MCF 10A (cell line): ENCODE data around the gene GNL1. TPM values are rescaled to one million over a fixed set of nuclear protein-coding genes. Genes with fewer than 3 reads are reported as not detected.

Experiments
- BruUV-seq: library from RNA; stranded (reverse); fragments of 400-500 nt; replicated peaks from 2 replicates; lab custom pipeline; 2021; lab: Mats Ljungman, UMichigan
- CTCF ChIA-PET: fragments of 300-600 bp; sonication (Branson Sonifier 250); formaldehyde crosslinking; extraction: SDS; loops from one replicate; lab custom pipeline; 2021; ENCODE audit warnings: antibody characterized with exemption, inconsistent platforms; lab: Yijun Ruan, JAX
- POLR2A ChIA-PET: fragments of 300-600, 350-650 bp; sonication (Branson Sonifier 250); formaldehyde crosslinking; extraction: SDS; loops from one replicate; lab custom pipeline; 2020; ENCODE audit warnings: antibody characterized with exemption, inconsistent platforms; lab: Yijun Ruan, JAX
- DNase-seq: peaks from one replicate; pipeline ENCODE4 v3.0.0-alpha.2; 2018; ENCODE audit not compliant: unreplicated experiment
- H3K27ac Mint-ChIP-seq: one replicate; pipeline ENCODE4 v1.8.0; 2022; ENCODE audit warnings: mild to moderate bottlenecking, low read depth, mixed read lengths; ENCODE audit not compliant: unreplicated experiment
- H3K27me3 Mint-ChIP-seq: one replicate; pipeline ENCODE4 v1.8.0; 2022; ENCODE audit warnings: mixed read lengths; ENCODE audit not compliant: insufficient read depth, unreplicated experiment
- H3K36me3 Mint-ChIP-seq: one replicate; pipeline ENCODE4 v1.8.0; 2022; ENCODE audit warnings: mild to moderate bottlenecking, moderate library complexity, mixed read lengths; ENCODE audit not compliant: insufficient read depth, unreplicated experiment
- H3K4me1 Mint-ChIP-seq: one replicate; pipeline ENCODE4 v1.8.0; 2022; ENCODE audit warnings: mixed read lengths; ENCODE audit not compliant: insufficient read depth, unreplicated experiment
- H3K4me3 Mint-ChIP-seq: one replicate; pipeline ENCODE4 v1.8.0; 2022; ENCODE audit warnings: mild to moderate bottlenecking, moderate library complexity, mixed read lengths; ENCODE audit not compliant: unreplicated experiment
- H3K9me3 Mint-ChIP-seq: one replicate; pipeline ENCODE4 v1.8.0; 2022; ENCODE audit warnings: mixed read lengths; ENCODE audit not compliant: unreplicated experiment
- intact Hi-C: fragments of 100-400 bp; cut with micrococcal nuclease; formaldehyde crosslinking; loops from 2 replicates; pipeline ENCODE4 v1.14.1; 2022
- total RNA-seq: library from RNA; stranded (reverse); gene quantifications from 2 replicates; pipeline ENCODE4 v1.2.3, GENCODE V29; 2022
- TF ChIP-seq, protein P1 (sequence below): fragments of 200-600 bp; IDR thresholded peaks from one replicate; pipeline ENCODE4 v1.8.0; 2022; ENCODE audit warnings: antibody characterized with exemption, mild to moderate bottlenecking; ENCODE audit not compliant: unreplicated experiment

Gene GNL1
- total RNA-seq, 1 experiment from 2014 or later: 76.8 TPM

DNA sequence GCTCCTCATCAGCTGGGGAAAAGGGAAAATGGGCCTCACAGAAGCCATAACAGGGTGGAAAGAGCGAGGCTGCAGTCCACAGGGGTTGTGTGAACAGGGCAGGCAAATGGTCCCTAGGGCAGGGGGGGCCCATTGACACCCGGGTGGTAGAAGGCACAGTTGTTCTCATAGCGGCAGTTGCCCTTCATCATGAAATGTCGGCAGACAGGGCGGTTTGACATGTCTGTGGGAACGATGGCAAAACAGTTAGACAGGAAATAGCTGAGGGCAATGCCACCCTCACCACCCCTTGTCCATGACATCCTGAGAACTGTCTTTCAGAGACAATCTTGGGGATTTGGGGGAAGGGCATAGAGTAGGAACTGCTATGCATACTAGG is 45.1 kb upstream of the GNL1 start:
- BruUV-seq: no TSS peak
- Mint-ChIP-seq H3K27me3 (no peaks in the 10 kb centered on the region), H3K4me1 (no peaks in the 10 kb centered on the region), H3K27ac (no peak overlapping the region), H3K36me3 (peaks cover 94% of the 10 kb centered on the region), H3K4me3 (no peak overlapping the region), H3K9me3 (no peaks in the 10 kb centered on the region)
- DNase-seq: no peak
- CTCF ChIA-PET: interaction anchor here (2.4 kb wide), 1 partner anchor 11 kb away, joined by 8 read pairs; no protein-coding TSS in a partner anchor
- intact Hi-C loops: no loop called here
- TF ChIP-seq, protein P1, sequence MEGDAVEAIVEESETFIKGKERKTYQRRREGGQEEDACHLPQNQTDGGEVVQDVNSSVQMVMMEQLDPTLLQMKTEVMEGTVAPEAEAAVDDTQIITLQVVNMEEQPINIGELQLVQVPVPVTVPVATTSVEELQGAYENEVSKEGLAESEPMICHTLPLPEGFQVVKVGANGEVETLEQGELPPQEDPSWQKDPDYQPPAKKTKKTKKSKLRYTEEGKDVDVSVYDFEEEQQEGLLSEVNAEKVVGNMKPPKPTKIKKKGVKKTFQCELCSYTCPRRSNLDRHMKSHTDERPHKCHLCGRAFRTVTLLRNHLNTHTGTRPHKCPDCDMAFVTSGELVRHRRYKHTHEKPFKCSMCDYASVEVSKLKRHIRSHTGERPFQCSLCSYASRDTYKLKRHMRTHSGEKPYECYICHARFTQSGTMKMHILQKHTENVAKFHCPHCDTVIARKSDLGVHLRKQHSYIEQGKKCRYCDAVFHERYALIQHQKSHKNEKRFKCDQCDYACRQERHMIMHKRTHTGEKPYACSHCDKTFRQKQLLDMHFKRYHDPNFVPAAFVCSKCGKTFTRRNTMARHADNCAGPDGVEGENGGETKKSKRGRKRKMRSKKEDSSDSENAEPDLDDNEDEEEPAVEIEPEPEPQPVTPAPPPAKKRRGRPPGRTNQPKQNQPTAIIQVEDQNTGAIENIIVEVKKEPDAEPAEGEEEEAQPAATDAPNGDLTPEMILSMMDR: no peak
- POLR2A ChIA-PET: interaction anchor here (1.6 to 7.3 kb wide), 5 partner anchors 9 to 31 kb away, joined by 4 to 107 read pairs (median 11); no protein-coding TSS in a partner anchor

DNA sequence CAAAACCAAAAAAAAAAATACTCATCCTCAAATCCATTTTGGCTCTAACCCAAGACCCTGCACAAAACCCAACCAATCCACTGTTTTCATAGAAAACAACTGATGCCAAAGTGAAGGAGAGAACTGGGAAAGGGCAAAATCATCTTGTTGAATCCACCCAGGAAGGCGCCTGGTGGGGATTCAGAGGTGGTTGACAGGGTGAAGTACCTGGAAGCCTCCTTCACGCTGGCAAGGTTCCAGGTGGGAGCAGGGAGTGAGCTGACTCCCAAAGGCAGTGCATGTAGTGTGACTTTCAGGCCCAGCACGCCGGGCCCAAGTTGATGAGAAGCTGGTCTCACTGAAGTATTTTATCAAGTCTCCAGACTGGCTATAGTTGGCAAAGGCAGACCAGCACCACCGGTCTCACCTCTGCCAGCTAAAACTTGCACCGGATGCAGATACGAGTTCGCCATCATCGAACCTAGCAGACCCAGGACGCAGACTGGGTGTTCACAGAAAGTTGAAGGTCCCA is 44.2 kb upstream of the GNL1 start:
- H3K36me3 Mint-ChIP-seq: peaks cover 85% of the 10 kb centered on the region
- DNase-seq: peak; percentile 20
- ChIA-PET CTCF (interaction anchor here (0.6 to 2.4 kb wide), 3 partner anchors 12 to 172 kb away, joined by 3 to 8 read pairs (median 3); no protein-coding TSS in a partner anchor), POLR2A (interaction anchor here (0.7 to 7.3 kb wide), 7 partner anchors 10 to 115 kb away, joined by 3 to 107 read pairs (median 11); partner anchors contain the start of genes MRPS18B and PPP1R10)
- no peak overlapping the region for H3K27ac Mint-ChIP-seq
- intact Hi-C loops: no loop called here
- H3K9me3 Mint-ChIP-seq: no peaks in the 10 kb centered on the region
- TF ChIP-seq, protein P1: no peak
- BruUV-seq: TSS peak; percentile 9
- no peaks in the 10 kb centered on the region for H3K4me1 Mint-ChIP-seq
- H3K4me3 Mint-ChIP-seq: no peak overlapping the region
- H3K27me3 Mint-ChIP-seq: no peaks in the 10 kb centered on the region

DNA sequence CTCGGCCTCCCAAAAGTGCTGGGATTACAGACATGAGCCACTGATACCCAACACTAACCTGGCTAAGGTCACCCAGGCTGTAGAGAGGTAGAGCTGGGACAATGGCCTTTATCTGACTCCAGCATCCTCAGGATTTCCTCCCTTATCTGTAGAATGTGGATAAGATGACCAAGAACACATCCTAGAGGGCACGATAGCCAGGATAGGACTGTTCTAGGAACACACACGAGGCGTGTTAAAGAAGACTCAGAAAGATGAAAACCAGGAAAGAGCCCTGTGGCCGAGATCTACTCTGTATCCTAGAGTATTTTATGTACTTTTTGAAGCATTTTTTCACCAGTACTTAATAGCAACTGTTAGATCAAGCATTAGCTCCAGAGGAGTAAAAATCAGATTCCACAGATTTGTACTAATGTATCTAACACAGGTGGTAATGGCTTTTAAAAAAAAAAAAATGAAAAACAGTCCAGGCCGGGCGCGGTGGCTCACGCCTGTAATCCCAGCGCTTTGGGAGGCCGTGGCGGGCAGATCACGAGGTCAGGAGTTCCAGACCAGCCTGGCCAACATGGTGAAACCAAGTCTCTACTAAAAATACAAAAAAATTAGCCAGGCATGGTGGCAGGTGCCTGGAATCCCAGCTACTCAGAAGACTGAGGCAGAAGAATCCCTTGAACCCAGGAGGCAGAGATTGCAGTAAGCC is 43.5 kb upstream of the GNL1 start:
- Mint-ChIP-seq H3K4me1 (no peaks in the 10 kb centered on the region), H3K27ac (no peak overlapping the region), H3K4me3 (no peak overlapping the region), H3K9me3 (no peaks in the 10 kb centered on the region), H3K36me3 (peaks cover 80% of the 10 kb centered on the region), H3K27me3 (no peaks in the 10 kb centered on the region)
- TF ChIP-seq, protein P1: no peak
- intact Hi-C loops: no loop called here
- CTCF ChIA-PET: interaction anchor here (0.6 to 2.4 kb wide), 4 partner anchors 10 to 172 kb away, joined by 3 to 8 read pairs (median 4); no protein-coding TSS in a partner anchor
- POLR2A ChIA-PET: interaction anchor here (0.7 to 7.3 kb wide), 8 partner anchors 9 to 114 kb away, joined by 3 to 107 read pairs (median 4); partner anchors contain the start of genes MRPS18B and PPP1R10
- DNase-seq: peak; percentile 12
- no TSS peak for BruUV-seq

DNA sequence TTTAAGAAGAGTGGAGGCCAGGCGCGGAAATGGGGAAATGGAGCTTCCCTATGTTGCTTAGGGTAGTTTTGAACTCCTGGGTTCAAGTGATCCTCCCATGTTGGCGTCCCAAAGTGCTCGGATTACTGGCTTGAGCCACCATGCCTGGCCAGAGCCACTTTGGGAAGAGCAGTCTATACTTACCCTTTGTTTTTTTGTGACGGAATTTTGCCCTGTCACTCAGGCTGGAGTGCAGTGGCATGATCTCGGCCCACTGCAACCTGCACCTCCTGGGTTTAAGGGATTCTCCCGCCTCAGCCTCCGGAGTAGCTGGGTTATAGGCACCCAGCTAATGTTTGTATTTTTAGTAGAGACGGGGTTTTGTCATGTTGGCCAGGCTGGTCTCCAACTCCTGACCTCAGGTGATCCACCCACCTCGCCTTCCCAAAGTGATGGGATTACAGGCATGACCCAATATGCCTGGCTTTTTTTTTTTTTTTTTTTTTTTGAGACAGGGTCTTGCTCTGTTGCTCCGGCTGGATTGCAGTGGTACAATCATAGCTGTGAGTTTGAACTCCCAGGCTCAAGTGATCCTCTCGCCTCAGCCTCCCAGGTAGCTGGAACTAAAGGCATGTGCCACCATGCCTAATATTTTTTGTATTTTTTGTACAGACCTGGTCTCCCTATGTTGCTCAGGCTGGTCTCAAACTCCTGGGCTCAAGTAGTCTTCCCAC is 42.8 kb upstream of the GNL1 start:
- Mint-ChIP-seq H3K27me3 (no peaks in the 10 kb centered on the region), H3K9me3 (no peaks in the 10 kb centered on the region), H3K4me1 (no peaks in the 10 kb centered on the region), H3K27ac (no peak overlapping the region), H3K36me3 (peaks cover 78% of the 10 kb centered on the region), H3K4me3 (no peak overlapping the region)
- intact Hi-C loops: no loop called here
- ChIA-PET CTCF (interaction anchor here (0.7 to 3.2 kb wide), 6 partner anchors 11 to 123 kb away, joined by 3 to 23 read pairs (median 4); partner anchors contain the start of gene ABCF1), POLR2A (interaction anchor here (0.9 to 7.3 kb wide), 8 partner anchors 7 to 36 kb away, joined by 3 to 107 read pairs (median 12); partner anchors contain the start of genes MRPS18B and PPP1R10)
- TF ChIP-seq, protein P1: no peak
- DNase-seq: no peak
- no TSS peak for BruUV-seq
